CD1c-positive myeloid dendritic cell (primary cell): ENCODE measurements around the gene TMPRSS6.

Source experiments
- DNase-seq: peaks from one replicate; pipeline ENCODE4 v3.0.0-alpha.2; 2016; ENCODE audit errors: extremely low spot score

Gene TMPRSS6

DNA sequence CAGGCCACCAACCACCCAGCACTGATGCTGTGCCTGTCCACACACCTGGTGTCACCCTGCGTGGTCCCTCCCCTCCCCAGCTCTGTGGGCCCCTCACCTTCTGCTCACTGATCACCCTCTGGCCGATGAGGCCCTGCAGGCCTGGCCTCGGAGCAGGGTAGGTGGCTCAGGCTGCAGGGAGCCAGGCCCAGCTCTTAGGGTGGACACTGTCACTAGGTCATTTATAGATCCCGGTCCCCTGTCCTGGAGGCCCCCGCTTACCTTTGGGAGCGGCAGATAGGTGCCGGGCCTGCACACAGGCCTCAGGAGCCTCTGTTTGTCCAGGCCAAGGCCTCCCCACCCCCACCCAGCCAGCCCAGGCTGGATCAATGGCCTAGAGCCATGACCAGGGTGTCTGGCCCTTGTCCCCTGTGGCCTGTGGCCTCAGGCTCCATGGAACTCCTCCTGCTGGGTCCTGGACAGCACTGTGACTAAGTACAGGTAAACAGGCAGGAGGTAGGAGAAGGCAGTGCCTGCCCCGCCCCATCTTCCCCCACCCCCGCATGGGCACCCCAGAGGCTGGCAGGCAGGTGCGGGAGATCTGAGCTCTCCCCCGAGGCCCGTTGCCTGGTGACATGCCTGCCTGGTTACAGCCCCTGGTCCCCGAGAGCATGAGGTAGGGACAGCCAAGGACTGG, at the start of gene TMPRSS6:
TMPRSS6 (minus strand) TSS at position 472 of the 676 bp plus-strand sequence. CDS start 6,296 bp downstream, outside the sequence.
- no peak for DNase-seq

- no peak for DNase-seq
These were observed 49.4 kb upstream of the TMPRSS6 start for GRCh38 chr22:37158963-37159290.

DNA sequence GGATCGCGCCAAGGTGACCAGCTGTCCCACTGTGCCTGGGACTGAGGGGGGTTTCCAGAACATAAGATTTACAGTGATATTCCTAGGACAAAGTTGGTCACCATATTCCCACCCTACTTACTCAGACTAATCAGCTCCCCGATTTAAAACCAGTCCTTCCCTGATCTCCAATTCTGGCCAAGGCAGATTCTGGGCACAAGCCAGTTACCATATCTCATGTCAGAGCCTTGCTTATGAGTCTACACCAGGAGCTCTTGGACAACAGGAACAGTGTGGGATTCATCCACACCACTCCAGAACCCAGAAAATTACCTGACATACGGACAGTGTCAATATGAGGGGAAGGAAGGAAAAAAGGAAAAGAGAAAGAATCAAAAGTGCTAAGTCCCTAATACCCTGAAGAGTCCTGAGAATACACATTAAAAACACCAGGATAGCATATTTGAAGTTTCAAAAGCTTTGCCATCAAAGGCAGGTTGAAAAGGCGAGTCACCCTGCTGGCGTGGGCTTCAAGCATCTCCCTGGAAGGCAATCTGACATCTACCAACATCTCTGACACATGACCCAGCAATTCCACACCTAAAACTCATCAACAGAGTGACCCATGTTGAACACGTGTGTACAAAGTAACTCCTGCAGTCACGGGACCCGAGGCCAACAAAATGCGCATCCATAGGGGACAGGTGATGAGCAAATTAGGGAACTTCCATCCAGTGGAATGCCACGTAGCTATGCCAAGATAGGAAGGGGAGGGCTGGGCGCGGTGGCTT, 48.2 kb upstream of the TMPRSS6 start:
- DNase-seq = no peak

- no peak for DNase-seq
These were observed 47.3 kb upstream of the TMPRSS6 start for GRCh38 chr22:37156686-37157435.

DNA sequence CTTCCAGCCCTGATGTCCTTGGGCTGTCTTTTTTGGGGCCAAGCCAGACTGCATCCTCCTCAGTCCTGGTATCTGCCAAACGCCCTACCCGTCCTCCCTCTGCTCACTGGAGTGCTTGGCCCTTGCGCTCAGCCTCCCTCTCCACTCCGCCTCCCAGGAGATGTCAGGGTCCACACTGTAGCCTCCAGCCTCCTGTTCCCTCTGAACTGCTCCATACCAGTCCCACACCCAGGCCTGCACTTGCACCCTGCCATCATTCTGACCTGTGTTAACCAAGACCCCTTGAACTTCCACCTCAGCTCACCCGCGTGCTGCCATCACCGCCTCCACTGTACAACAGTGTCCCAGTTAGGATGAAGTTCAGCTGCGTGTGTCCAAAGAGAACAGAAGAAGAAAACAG, 46.5 kb upstream of the TMPRSS6 start:
- no peak for DNase-seq

GRCh38 chr22:37154925-37155712, 45.6 kb upstream of the TMPRSS6 start:
- DNase-seq = no peak

DNA sequence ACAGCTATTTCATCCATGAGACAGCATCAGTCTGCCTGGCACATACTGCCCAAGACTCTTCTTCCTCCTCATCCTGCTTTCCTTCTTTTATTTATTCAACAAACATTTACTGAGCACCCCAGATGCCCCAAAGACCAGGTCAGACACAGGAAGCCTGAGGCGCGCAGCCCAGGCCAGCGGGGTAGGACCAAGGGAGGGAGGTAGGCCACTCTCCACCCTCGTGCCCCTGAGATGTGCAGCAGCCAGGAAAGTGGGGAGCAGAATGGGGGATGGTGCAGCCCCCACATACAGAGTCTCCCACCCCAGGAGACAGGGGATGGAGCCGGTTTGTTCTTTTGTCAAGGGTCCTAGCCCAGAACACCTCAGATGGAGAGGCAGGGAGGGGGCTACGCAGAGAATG, 44.4 kb upstream of the TMPRSS6 start:
- no peak for DNase-seq

- no peak for DNase-seq
These were observed 41.9 kb upstream of the TMPRSS6 start for GRCh38 chr22:37151401-37151800.

DNA sequence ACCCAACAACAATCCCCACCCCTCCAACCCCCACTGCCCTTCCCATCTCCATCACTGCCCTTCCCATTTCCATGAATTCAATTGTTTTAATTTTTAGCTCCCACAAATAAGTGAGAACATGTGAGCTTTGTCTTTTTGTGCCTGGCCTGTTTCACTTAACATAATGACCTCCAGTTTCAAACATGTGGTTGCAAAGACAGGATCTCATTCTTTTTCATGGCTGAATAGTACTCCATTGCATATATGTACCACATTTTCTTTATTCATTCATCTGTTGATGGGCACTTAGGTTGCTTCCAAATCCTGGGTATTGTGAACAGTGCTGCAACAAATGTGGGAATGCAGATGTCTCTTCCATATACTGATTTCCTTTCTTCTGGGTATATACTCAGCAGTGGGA, 41.2 kb upstream of the TMPRSS6 start:
- no peak for DNase-seq

DNA sequence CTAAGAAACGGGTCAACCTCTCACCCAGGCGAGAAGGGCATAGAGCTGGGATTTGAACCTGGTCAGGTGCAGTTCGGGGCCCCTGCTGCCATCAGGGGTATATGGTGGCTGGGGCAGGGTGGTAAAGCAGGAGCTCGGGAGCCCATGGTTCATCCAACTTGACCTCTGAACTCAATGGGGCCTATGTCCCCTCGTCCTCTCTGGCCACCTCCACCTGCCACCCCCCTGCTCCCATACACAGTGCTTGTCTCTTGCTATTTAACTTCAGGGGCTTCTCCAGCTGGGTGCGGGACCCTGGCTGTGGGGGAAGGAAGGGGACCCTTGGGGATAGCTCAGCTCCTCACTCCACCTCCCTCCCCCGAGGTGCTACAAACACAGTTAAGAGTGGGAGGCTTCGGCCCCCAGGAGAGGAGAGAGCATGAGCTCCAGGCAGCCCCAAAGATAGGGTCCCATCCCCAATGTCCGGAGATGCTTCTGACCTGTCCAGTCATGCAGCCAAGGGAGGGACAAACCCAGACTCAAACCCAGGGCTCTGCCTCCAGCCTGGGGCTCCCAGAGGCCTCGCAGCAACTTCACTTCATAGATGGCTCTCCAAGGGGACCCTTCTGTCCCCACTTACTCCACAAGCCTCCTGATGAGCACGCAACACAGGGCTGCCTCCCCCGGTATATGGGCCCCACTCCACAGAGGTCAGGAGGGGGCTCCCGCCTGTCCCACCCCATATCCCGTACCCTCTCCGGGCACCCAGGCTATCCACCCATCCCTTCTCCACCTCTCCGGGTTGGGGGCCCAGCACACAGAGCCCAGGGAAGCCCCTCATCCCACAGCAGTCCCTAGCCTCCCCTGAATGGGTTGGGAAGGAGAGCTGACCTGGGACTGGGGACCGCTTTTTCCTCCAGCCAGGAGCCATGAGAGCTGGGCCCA, 39.5 kb upstream of the TMPRSS6 start:
- DNase-seq = no peak

GRCh38 chr22:37148031-37148651, 38.6 kb upstream of the TMPRSS6 start:
- DNase-seq = no peak

DNA sequence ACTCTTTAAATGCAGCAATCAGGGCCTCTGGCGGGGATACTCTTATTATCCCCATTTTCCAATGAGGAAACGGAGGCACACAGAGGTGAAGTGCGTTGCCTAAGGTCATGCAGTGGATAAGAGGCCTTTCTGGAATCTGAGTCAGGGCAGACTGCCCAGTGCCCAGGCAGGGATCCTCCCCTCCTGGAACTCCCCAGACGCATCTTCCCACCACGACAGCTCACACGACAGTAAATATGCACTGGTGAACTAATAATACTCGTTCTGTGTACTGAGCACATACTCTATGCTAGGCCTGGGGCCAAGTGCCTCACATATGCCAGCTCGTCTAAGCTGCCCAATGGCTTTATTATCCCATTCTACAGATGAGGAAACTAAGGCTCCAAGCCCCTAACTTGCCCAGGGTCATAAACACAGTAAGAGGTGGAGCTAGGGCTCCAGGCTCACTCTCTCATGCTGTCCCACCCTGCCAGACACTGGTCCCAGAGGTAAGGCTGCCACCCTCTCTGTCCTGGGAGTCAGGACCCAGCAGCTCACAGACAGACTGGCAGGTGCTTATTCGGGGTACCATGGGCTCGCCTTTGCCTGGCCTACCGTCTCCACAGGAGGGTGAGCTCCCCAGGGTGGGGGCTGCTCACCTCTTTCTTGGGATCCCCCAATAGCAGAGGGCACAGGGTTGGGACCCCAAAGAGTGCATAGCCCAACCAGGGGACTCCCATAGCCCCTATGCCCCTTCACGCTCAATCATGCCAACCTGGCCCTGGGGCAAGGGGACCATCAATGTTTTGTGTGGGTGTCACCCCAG, 37.9 kb upstream of the TMPRSS6 start:
- DNase-seq = no peak

GRCh38 chr22:37146507-37147180, 37.1 kb upstream of the TMPRSS6 start:
- no peak for DNase-seq

DNA sequence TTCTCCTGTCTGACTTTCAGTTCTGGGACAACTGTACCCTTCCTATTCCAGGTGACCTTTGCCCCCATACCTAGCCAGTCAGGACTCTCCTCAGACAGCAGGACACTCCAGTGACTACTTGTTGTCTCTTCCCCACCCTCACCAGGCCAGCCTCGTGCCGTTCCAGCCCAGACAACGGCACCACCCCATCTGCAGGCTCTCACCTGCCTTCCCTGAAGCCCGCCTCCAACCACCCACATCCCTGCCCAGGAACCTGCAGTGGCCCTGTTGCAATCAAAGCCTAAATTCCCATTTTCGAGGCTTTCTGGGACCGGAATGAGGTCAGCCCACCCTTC, 36.5 kb upstream of the TMPRSS6 start:
- DNase-seq = no peak

DNA sequence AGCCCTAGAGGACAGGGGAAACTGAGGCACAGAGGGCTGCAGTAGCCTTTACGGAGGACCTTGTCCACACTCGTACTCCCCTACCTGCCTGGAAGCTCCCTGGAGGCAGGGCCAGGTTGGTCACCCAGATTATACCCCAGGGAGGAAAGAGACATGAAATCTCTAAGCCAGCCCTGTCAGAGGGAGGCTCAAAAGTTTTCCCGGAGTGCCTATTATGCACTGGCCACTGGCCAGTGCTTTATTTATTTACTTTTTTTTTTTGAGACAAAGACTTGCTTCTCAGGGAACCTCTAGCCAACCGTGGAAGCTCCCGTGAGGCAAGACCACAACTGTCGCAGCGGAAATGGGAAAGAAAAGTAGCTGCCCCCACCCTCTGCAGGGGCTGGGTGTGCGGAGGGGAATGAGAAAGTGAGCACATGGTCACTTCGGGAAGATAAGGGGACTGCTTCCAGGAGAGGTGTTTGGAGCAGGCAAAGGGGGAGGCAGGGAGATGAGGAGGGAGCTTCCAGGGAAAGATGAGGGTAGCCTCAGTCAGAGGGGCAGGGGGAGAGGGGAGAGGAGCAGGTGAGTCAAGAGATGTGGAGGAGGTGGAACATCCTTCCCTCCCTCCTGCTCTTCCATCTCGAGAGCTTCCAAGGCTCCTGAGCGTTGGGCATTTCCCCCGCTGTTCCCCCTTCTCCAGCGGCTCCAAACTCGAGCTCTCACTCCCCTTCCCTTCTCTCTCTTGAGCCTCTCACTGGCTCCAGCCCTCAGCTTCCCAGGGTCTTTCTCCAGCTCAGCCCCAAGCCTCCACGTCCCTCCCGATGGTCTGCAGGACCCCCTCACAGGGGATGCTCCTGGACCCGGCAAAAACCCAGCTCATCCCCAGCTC, 35.9 kb upstream of the TMPRSS6 start:
- no peak for DNase-seq

- no peak for DNase-seq
These were observed 34.7 kb upstream of the TMPRSS6 start for GRCh38 chr22:37144180-37144554.

DNA sequence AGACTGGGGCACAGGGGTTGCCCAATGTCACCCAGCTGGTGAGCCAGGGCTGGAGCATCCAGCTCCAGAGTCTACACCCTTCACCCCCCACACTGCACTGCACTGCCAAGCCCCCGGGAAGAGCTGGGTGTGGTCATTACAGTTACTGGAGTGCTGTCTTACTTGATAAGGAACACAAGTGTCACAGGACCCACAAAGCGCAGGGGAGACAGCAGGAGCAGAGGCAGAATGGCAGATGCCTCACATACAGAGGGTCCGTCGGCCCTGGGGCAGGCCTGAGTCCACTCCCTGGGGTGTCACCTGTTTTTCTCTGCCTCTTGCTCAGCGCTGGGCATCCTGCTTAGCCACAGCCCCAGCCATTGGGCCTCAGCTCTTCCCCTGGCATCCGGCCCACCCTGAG, 32.5 kb upstream of the TMPRSS6 start:
- no peak for DNase-seq

DNA sequence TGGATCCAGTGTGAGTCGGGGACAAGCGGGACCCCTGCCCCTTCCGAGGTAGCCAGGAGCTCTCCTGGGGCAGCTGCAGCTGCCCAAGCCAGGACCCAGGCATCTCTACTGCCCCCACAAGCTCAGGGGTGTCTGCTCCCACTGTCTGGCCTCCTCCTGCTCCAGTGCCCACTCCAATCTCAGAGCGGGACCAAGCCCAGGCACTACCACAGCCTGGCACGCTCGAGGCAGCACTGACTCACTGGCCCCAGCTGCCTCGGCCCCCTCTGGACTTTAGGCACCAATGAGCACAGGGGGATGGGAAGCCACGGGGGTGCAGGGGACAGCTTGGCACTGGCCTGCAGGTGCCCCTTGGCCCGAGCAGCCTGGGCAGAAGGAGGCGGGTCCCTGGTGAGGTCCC, 32.0 kb upstream of the TMPRSS6 start:
- no peak for DNase-seq
